Measurements from ENCODE around the gene COL16A1.

Gene COL16A1

DNA sequence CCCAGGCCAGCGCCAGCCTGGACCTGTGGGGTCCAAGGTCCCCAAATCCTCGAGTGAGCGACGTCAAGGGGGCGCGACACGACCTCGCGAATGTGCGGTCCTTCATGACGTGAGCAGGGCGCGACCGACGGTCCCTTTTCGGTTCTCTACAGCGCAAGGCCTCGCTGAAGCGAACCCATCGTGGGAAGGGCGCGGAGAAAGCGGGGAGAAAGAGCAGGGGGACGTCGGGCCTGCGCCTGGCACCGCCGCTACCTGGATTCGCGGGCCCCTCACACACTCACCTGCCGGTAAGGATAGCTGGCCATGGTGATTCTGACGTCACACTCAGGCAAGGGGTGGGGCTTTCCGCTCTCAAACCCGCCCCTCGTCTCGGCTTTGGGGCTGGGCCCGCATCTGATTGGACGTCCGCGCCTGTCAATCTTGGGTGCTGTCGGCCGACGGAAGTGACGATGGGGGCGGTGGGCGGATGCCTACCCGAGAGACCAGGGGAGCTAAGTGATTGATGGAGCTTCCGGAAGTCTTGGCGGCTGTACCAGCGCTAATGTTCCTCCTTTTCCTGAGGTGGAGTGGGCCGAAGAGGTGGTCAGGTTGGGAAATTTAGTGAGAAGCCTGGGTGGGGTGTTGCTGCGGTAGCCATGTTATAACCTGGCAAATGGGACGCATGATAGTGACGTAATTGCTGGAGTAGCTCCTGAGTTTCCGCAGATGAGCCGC lies 59.1 kb downstream of the COL16A1 start, which contains the start of gene PEF1:
Gene PEF1, minus strand, starts transcription at position 317 of the 714 bp plus-strand sequence. Its CDS starts 12 bp downstream, at position 305.
- peak; percentile 93 for DNase-seq

DNA sequence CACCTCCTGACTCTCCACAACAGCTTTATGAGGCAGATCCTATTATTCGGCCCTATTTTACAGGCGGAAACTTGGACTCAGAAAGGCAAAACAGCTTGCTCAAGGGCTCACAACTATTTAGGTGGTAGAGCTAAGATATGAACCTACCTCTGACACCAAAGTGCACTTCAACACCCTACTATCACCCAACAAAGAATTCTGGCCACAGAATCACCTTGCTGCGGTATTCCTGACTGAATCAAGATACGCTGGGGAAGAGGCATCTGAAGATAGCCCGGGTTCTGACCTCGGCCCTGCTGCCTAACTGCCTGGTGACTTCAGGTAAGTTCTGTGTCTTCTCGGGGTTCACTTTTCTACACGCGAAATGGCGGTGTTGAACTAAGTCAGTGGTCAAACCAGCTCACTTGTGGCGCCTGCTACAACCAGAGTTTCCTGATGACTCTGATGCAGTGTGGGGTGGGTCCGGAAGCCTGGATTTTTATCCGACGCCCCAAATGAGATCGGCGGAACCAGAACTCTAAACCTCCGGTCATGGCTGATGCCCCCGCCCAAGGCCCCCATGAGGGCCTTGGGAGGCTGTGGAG lies 59.7 kb downstream of the COL16A1 start:
- DNase-seq, result no peak

DNA sequence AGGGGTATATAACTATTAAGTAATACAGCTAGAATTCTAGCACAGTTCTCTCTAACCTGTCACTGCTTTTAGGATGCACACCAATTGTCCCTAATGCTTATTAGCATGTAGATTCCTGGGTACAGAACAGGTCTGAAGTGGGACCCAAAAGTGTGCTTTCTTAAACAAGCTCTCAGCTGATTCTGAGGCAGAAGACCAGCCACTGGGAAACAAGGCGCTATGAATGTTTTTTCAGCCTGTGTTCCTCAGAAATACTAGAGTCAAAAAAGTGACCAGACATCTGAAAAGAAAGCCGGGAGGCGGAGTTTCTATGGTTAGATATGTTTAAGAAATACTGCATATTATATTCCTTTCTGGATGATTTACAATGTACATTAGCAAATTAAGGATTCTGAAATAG lies 60.9 kb downstream of the COL16A1 start:
- no peak for DNase-seq

DNA sequence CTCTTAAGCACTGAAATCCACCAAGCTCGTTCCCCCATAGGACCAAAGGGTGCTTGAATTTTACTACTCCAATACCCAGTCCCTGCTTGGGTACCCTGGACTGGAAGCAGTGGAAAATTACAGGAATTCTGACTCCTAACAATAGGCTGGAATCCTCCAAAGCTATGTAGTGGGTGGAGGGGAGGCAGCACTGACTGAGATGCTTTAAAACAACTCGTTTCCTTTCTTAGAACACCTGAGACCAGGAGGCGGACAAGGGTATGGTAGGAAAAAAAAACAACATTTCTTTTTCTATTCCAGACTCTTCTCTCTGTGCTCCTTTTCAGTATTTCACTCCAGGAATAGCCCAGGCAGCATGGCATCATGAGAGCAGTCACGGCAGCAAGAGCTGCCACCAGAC lies 61.5 kb downstream of the COL16A1 start:
- DNase-seq, result no peak

DNA sequence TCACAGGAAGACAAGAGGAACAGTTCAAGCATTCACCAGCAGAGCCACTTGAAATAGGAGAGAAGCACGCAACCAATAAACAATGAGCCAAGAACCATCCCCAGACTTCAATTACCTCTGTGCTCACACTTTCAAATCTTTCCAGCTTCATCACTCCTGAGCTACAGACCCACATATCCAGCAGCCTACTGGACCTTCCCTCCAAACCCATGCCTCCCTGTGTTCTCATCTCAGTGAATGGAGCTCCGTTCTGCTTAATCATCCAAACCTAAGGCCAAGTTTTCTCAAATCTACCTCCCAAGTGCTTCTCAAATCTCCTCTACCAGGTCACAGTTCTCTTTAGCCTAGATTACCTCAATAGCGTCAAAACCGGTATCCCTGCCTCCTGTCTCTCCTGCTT lies 62.9 kb downstream of the COL16A1 start:
- no peak for DNase-seq

DNA sequence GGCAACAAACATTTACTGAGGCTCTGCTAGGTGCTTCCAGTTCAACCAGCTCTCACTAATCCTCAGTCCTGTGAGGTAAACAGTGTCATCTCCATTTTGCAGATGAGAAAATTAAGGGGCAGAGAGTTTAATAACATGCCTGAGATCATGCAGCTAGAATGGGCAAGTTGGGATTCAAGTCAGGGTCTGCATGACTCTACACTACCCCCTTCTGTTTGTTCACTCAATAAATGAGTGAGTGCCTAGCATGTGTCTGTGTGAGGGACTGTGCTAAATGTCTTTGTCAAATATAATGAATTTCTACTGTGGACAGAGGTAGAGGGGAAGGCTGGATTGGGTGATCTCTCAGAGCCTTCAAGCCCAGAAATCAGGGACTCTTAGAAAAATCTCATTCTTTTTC lies 63.6 kb downstream of the COL16A1 start:
- DNase-seq, result no peak

DNA sequence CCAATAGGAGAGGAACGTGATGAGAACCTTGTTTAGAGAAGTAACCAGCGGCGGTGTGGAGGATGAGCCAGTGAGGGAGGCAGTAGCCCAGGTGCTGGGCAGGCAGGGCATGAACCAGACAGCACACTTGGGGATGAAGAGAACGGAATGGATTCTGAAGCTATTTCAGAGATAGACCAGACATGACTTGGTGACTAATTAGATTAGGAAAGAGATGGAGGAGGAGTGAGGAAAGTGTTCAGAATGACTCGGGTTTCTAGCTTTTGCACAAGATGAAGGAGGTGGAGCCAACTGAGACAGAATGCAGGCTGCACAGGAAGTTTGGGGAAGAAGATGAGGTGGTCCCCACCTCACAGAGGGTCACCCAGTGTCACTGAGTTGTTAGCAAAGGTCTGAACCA lies 64.3 kb downstream of the COL16A1 start:
- DNase-seq, result peak; percentile 71

DNA sequence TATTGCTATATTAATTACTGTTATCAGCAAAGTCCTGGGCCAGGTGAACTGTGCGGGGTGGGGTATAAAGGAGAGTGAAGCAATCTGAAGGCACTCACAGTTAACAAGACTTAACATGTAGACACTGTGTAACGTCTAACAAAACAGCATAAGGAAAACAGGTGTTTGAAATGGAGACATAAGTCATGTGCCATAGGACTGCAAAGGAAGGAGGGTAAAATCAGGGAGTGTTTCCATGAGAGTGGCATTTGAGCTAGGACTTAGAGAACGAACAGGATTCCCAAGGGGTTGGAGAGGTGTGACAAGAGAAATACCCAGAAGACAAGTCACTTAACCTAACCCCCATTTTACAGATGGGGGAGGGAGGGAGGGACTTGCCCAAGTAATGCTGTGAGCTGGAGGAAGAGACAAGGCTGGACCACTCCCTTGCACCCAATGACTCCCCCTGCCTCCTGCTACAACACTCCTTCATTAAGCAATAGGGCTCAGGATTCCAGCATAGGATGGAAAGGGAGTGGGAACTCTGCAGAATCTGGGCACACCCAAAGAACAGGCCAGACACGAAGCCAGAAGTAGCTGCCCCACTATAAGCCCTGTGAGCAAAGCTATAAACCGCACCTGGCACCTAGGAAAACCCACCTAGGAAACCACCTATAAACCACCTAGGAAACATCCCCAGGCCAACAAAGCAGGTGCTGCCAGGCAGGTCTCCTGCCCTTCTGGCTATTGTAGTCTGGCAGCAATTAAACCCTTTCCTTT lies 65.7 kb downstream of the COL16A1 start:
- DNase-seq, result no peak

DNA sequence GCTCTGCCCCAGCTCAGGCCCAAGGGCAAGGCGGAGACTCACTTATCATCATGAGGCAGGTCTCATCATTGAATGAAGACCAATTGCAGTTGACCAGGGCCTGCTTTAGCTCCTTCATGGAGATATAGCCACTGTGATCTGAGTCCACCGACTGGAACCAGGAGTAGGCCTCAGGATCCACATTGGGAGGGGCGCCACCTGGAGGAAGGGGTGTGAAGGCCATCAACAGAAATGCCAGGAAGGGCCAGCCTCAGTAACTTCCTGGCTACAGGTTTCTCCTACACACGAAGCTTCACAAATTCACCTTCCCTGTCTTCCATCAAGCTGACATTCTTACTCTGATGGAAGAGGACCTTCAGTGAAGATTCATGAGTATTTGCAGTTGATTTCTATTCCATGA lies 70.7 kb downstream of the COL16A1 start:
- DNase-seq, result no peak

DNA sequence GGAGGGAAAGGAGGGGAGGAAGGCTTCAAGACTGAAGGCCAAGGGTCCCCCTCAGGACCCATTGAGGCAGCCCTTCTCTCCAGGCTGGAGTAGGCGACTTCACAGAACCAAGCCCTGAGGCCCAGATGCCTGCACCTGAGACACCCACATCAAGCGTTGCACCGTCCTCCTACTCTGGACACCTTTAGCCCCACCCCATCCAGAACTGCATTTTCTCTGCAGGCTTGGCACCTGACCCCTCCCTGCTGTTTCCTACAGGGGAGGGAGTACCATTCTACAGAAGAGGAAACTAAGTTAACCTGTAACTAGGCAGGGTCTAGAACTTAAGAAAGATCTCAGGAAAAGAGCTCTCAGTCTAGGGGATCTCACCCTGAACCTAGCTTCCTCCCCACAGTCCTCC lies 71.2 kb downstream of the COL16A1 start:
- no peak for DNase-seq

DNA sequence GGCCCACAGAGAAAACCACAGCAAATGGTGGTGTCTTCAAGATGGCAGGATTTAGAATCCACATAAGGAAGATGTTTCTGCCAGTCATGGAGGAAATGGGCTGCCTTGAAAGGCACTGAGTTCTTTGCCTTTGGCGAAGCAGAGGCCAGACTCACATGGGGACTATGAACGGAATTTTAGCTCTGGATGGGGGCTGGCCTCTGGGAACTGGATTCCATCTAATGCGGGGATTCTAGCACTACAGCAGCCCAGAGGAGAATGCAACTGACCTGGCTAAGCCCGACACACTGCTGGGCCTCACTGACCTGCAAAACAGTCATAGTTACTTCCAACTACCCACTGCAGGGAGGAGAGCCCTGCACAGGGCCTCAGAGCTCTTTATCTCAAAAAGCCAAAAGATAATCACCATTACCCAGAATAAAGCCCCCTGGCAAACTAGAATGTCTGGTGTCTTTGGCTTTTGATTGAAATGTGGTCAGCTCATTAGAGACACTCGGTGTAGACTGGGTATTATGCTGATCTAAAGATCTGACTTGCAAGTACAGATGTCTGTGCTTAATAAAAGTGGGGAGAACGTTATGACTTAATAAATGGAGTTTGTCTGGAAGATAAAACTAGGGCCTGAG lies 74.8 kb downstream of the COL16A1 start:
- no peak for DNase-seq

DNA sequence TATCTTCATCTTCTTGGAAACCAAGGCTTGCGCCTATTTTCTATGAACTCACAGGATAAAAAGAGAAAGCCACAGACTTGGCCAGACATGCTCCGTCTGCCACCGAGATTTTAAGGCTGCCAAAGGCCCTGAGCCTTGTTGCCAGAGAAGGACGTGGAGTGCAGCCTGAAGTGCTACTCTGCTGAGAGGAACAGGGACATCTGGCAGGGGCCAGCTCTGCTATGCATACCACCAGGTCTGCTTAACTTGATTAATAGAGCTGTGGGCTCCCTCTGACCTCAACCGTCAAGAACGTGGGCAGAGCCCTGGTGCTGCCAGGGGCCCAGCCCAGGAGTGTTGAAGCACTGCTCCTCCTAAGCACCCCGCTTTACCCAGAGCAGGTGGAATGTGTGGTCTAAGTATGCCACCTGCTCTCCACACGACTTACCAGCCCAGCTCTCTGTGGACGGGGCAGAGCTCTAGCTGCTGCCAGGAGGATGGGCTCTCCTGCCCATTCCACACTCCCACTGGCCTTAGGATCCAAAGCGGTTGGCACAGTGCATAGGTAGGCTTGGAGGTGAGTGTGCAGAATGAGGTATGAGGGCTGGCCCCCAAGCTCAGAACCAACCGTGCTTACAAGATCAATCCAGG lies 75.8 kb downstream of the COL16A1 start:
- DNase-seq, result no peak

DNA sequence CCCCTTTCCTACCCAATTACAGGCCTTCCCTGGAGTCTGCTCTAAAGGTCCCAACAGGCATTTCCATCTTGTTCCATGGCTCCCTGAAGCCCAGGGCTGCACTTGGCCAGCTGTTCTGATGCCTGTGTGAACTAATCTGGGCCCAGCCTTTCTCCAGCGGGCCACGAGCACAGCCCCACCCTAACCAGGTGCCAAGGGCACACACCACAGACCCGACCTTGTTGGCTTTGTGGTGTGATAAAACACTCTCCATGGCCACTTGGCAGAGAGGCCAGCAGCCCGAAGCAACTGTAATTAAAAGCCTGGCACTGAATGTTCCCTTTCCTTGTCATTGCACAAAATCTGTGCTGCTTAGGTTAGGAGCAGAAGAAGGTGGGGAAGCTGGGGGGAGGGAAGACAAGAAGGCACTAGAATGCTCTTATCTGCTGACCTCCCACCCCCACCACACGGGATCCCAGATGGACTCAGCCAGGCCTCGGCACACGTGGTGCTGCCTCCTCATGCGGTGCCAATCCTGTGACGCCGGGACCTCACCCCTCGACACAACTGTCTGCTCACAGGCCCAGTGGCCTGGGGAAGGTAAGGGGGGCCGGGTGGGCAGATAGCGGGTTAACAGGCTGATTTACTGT lies 76.4 kb downstream of the COL16A1 start:
- DNase-seq, result no peak

DNA sequence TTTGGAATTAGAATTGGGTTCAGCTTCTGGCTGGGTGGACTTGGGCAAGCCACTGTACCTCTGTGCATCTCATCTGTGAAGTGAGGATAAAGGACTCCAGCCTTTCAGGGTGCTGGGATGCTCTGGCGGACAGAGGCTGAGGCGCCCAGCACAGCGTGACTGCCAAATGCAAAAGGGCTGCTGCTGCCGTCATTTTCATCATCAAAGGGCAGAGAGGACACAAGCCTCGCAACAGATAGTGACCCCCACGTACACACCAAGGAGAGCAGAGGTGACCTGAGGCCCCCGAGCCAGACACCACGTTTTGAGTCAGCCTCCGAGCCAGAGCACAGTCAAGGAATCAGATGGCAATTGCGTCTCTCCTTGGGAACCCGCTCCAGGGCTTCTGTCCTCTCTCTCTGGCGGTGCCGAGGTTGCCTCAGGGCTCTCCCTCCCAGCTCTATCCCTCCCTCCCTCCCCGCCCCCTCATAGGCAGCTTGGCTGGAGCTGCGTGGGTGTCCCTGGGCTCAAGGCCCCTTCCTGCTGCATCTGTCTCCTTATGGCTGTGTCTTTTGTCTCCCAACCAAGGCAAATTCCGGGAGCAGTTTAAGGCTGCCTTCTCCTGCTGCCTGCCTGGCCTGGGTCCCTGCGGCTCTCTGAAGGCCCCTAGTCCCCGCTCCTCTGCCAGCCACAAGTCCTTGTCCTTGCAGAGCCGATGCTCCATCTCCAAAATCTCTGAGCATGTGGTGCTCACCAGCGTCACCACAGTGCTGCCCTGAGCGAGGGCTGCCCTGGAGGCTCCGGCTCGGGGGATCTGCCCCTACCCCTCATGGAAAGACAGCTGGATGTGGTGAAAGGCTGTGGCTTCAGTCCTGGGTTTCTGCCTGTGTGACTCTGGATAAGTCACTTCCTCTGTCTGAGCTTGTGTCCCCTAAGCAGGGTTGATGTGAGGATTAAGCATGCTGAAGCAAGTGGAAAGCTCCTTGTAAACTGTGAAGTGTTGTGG lies 77.3 kb downstream of the COL16A1 start:
- no peak for DNase-seq

DNA sequence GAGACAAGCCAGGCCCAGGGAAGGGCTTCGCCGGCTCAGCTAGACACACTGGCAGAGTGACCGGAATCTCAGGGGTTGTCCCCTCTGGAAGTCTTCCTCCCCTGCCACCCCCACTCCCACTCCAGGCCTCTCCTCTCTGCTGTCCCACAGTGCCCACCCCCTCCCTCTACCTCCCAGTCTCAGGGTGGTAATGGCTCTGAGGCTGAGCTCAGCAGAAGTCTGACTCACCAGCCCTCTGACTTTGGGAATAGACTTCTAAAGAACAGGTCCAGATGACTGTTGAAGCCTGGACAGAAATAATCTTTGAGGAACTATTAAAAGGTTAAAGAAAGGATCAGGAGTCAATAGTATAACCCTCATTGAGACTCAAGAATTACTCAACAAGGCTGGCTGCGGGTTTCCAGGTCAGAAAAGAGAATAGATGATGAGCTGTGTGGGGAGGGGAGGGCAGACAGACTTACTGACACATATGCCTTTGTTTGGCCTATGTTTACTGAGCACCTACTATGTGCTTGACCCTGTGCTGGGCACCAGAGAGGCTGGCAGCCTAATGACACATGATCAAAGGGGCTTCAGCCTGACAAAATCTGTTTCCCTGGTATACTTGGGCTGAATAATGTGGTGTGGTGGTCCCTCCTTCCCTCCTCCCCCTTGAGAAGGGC lies 78.1 kb downstream of the COL16A1 start:
- no peak for DNase-seq

DNA sequence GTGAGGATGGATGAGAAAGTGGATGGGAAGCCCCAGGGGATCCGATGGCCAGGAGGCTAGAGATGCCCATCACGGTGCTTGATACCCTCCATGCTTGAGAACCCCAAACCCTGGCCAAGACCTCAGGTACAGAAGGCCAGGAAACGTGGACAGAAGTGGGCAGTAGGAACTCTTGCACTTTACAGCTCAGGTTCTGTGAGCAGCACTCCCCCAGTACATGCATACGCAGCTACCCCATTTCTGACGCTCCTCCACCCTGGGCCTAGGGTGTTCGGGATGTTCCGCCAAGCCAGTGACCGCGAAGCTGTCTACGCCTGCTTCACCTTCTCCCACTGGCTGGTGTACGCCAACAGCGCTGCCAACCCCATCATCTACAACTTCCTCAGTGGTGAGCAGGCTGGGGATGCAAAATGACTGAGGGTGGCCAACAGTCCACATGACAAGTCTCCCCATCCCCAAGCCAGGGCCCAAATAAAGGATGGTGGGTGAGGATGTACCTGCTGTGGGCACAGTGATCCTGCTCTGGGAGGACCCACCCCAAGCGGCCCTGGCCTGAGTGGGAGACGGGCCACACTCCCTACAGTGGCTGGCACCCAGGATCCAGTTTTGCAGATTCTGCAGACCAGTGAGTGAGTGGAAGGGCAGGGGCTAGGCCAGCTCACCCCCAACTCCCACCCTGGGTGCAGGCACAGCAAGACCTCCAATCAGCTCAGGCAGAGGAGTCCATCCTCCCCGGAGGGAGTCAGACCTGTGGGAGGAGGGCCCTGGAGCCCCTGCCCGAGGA lies 78.9 kb downstream of the COL16A1 start:
- no peak for DNase-seq

DNA sequence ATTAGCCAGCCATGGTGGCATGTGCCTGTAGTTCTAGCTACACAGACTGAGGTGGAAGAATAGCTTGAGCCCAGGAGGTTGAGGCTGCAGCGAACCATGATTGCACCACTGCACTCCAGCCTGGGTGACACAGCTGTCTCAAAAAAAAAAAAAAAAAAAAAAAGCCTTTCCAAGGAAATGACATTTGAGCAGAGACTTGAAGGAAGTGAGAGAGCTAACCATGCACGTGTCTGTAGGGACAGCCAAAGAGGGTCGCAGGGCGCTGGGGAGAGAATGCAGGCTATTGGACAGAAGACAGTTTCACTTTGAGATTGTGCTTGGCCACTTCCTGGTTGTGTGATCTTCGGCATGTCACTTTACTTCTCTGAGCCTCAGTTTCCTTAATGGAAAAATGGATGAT lies 79.5 kb downstream of the COL16A1 start:
- no peak for DNase-seq

DNA sequence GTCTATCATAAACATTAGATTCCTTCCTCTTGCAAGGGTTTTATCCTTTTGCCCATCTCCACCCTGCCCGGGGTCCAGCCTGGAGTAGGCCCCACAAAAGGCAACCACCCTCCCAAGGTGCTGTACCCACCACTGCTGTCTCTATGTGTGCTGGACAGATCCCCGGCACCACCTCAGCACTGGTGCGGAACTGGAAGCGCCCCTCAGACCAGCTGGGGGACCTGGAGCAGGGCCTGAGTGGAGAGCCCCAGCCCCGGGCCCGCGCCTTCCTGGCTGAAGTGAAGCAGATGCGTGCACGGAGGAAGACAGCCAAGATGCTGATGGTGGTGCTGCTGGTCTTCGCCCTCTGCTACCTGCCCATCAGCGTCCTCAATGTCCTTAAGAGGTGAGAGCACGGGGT lies 80.5 kb downstream of the COL16A1 start:
- no peak for DNase-seq

DNA sequence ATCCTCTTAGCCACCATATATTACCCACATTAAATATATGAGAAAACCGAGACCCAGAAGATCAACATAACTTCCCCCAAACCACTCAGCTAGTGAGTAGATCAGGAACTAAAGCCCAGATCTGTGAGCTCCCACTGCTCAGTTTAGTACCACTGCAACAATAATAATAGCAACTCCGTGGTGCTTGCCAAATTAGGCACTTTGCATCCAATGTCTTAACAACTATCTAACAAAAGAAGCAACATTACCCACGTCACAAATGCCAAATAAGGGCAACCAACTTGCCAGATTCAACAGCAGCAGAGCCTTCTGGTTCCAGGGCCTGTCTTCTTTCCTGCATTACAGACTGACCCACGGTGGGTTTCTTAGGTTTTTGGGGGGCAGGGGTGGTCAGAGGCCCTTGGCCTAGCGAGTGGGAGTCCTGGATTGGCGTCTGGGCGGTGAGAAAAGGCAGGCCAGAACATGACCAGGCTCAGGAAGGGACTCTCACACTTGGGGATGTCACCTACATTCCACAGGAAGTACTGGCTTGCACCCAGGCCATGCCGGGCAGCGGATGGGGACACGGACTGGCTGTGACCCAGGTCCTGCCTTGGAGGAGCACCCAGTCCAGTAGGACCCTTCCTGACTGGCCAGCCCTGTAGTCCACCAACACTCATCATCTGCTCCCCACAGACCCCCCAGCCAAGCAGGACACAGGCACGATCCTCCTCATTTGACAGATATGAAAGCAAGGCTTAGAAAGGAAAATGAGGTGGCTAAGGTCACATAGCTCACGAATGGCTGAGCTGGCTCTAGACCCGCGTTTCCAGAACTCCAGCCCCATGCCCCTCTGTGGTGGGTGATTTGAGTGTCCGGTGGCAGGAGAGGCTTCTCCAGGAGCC lies 81.7 kb downstream of the COL16A1 start:
- DNase-seq, result no peak
